Astrocyte (in vitro differentiated cells and primary cell): Measurements from ENCODE around the gene NUAK1.

Experiments used
- EZH2 ChIP-seq: IDR thresholded peaks from 2 replicates; pipeline ENCODE4 v1.6.1; 2012; ENCODE audit warnings: mild to moderate bottlenecking, low read length, inconsistent platforms; ENCODE audit not compliant: insufficient read depth
- TF ChIP-seq, protein P1 (sequence below): IDR thresholded peaks from 2 replicates; pipeline ENCODE4 v1.5.1; 2011; ENCODE audit warnings: low read depth, mild to moderate bottlenecking, inconsistent platforms, low read length, moderate library complexity; ENCODE audit not compliant: insufficient read depth

DNA sequence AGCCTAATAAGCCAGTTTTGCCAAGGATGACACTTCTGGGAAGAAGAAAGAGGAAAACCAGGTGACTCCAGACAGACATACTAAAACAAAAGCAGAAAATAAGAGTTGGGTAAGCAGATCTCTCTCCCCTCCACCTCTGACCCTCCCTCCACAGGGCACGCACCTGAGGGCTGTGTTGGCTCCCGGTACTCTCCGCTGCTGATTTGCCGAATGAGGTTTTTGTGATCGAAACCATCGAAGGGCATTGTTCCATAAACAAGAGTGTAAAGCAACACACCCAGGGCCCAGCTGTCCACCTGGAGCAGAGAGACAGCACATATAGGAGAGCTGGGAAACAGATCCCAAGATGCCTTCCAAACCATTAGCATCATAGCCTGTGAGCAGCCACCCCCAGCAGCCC lies 68.1 kb downstream of the NUAK1 start:
- TF ChIP-seq, protein P1, sequence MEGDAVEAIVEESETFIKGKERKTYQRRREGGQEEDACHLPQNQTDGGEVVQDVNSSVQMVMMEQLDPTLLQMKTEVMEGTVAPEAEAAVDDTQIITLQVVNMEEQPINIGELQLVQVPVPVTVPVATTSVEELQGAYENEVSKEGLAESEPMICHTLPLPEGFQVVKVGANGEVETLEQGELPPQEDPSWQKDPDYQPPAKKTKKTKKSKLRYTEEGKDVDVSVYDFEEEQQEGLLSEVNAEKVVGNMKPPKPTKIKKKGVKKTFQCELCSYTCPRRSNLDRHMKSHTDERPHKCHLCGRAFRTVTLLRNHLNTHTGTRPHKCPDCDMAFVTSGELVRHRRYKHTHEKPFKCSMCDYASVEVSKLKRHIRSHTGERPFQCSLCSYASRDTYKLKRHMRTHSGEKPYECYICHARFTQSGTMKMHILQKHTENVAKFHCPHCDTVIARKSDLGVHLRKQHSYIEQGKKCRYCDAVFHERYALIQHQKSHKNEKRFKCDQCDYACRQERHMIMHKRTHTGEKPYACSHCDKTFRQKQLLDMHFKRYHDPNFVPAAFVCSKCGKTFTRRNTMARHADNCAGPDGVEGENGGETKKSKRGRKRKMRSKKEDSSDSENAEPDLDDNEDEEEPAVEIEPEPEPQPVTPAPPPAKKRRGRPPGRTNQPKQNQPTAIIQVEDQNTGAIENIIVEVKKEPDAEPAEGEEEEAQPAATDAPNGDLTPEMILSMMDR, result no peak
- TF ChIP-seq EZH2, result no peak
